Ovary (tissue), 9 donors: ENCODE results near the gene DNASE1L3. TPM values are rescaled to one million over a fixed set of nuclear protein-coding genes. Genes with fewer than 3 reads are reported as not detected.

Source experiments
- DNase-seq, 5 donors: peaks; one replicate each; pipeline ENCODE4 v3.0.0-alpha.2; 2019 to 2020
- H3K27ac ChIP-seq, 2 donors: fragments of 200-600 bp; one replicate each; pipeline versions ENCODE4 v1.5.1 to v1.8.0; 2019 to 2022
- H3K27me3 ChIP-seq: fragments of 200-600 bp; one replicate; pipeline ENCODE4 v1.8.0; 2022
- H3K36me3 ChIP-seq: fragments of 200-600 bp; sonication (generic); one replicate; pipeline ENCODE4 v1.5.1; 2019
- H3K4me1 ChIP-seq: one replicate; pipeline ENCODE4 v1.8.1; 2013; ENCODE audit warnings: mild to moderate bottlenecking, moderate library complexity; ENCODE audit not compliant: insufficient read depth
- H3K4me3 ChIP-seq: fragments of 200-600 bp; sonication (generic); one replicate; pipeline ENCODE4 v1.5.1; 2017
- H3K9me3 ChIP-seq, 2 donors: fragments of 200-600 bp in 1 of 2; sonication (generic) in 1 of 2; one replicate each; pipeline versions ENCODE4 v1.5.1 to v1.8.1; 2013 to 2019; ENCODE audit warnings: mild to moderate bottlenecking in 1 of 2, moderate library complexity in 1 of 2
- EP300 ChIP-seq: sonication (generic); formaldehyde crosslinking; IDR thresholded peaks from one replicate; pipeline ENCODE4 v1.6.1; 2017; ENCODE audit warnings: antibody characterized with exemption
- POLR2A ChIP-seq: fragments of 450-650 bp; IDR thresholded peaks from one replicate; pipeline ENCODE4 v1.6.1; 2017; ENCODE audit warnings: antibody characterized with exemption, mild to moderate bottlenecking, moderate library complexity
- WGBS, 3 donors: extraction: QIAGEN DNeasy Blood & Tissue Kit in 1 of 3; methylation state at CpG; one replicate each; pipeline versions ENCODE4 v1.1.5 to v1.1.7; 2013 to 2017; 5-methylcytosine and 5-hydroxymethylcytosine counted together
- intact Hi-C, 4 donors: fragments of 100-400 bp; cut with DNase I; formaldehyde crosslinking; loops; one replicate each; pipeline versions ENCODE4 v1.11.0 to v1.15.1; 2022 to 2023
- polyA plus RNA-seq, 2 donors: library from polyadenylated mRNA; stranded (reverse); fragments of 200-250 nt in 1 of 2; fragments of 350-450 nt in 1 of 2; fragmentation: Illumina TruSeq in 1 of 2; extraction: RNeasy Lipid Tissue Mini Kit (QIAGEN cat#74804) in 1 of 2; gene quantifications; one replicate each; pipeline ENCODE4 v1.2.3, GENCODE V29; 2013 to 2014
- total RNA-seq, 7 donors: library from RNA; depleted of rRNA in 2 of 7; stranded (reverse); fragments of >200 nt in 2 of 7; fragmentation: NEBNext Ultra II Directional in 3 of 7; extraction: Animal tissue kit (Norgen Biotek cat#: 25700) in 3 of 7; gene quantifications; one replicate each; pipeline versions ENCODE4 v1.1.0 to v1.2.4, GENCODE V29; 2016 to 2023
- TF ChIP-seq, protein P1 (sequence below), 3 donors: fragments of 450-650 bp in 2 of 3; fragments of 200-600 bp in 1 of 3; IDR thresholded peaks; one replicate each; pipeline versions ENCODE4 v1.5.1 to v1.8.0; 2016 to 2022; ENCODE audit warnings: antibody characterized with exemption in 3 of 3, mild to moderate bottlenecking in 1 of 3
- donor health status: DM: no; HTN: no; CAD: no; lungs with moderate emphysema.
- donor health status: DM: no; HTN: no; CAD: no.
- donor health status: Bipolar disorder and iron deficiency.
- donor health status: DM: yes; HTN: yes; CAD: no.
- donor health status: DM: no; HTN: no; CAD: no.
- donor health status: DM: yes; HTN: yes; CAD: no.

The DNASE1L3 gene
- total and polyA plus RNA-seq, 9 donors, result 0.48 to 10.3 (median 0.65) TPM; not detected in 2

DNA sequence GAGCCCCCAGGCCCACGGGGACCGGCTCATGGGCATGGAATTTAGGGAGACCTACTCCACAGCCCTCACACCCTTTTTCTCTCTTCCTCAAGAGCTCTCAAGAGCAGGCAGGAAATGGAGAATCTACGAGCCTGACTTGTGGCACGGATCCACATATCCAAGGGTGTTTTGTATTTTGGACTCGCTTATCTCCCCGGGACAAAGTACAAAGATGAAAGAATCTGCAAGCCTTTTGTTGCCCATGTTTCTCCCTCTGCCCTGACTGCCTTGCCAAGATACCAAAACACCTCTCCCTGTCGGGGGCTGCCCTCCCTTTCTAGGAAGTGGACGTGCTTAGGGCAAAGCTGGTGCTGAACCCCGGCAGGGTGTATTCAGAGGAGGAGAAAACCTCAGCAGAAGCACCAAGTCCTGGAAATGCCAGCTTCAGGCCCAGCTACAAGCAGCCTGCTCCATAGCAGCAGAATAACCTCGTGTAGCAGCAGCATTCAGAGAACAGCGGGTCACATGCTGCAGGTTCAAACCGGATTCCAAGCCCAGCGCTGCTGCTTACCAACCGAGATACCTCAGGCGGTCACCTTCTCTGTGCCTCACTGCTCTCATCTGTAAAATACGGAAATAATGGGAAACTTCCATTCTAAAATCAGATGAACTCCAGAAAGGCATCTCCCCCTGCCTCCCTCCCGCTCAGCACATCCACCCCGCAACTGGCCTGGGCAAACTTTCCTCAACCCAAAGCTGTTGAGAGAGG, 35.2 kb downstream of the DNASE1L3 start:
- peak overlapping the region in 1 of 2 donors; percentile 61 for H3K27ac ChIP-seq
- no peaks in the 10 kb centered on the region for H3K36me3 ChIP-seq
- H3K4me3 ChIP-seq, result no peak overlapping the region
- no peaks in the 10 kb centered on the region for H3K9me3 ChIP-seq
- TF ChIP-seq, protein P1, sequence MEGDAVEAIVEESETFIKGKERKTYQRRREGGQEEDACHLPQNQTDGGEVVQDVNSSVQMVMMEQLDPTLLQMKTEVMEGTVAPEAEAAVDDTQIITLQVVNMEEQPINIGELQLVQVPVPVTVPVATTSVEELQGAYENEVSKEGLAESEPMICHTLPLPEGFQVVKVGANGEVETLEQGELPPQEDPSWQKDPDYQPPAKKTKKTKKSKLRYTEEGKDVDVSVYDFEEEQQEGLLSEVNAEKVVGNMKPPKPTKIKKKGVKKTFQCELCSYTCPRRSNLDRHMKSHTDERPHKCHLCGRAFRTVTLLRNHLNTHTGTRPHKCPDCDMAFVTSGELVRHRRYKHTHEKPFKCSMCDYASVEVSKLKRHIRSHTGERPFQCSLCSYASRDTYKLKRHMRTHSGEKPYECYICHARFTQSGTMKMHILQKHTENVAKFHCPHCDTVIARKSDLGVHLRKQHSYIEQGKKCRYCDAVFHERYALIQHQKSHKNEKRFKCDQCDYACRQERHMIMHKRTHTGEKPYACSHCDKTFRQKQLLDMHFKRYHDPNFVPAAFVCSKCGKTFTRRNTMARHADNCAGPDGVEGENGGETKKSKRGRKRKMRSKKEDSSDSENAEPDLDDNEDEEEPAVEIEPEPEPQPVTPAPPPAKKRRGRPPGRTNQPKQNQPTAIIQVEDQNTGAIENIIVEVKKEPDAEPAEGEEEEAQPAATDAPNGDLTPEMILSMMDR (IDR thresholded peaks at IDR 0.05), result no peak
- TF ChIP-seq EP300, result no peak
- TF ChIP-seq POLR2A, result no peak
- H3K4me1 ChIP-seq, result peaks cover 10% of the 10 kb centered on the region
- H3K27me3 ChIP-seq, result no peaks in the 10 kb centered on the region
- DNase-seq, result peak in 4 of 5 donors; percentile 49 to 57 (median 52)
- intact Hi-C loops, result loop anchor here in 2 of 4 donors (5.0 kb wide), 3 partner anchors 122 to 168 kb away; partner anchors contain the start of gene FLNB (in 1 of the 2)
- 14 to 30% (median 20%) methylated on average over 17 to 18 of the region's 18 CpGs for WGBS, 3 donors

DNA sequence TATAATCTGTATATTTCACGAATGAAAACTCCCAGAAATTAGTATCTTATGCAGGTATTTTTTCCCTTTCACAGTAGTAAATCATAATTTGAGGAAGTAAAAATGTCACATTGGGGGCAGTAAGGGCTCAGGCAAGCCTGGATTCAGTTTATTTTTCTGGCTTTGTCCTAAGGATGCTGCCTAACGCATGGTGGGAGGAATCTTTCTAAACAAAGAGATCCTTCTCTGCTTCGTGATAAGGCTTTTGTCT, 35.7 kb downstream of the DNASE1L3 start:
- Histone ChIP-seq H3K36me3 (no peaks in the 10 kb centered on the region), H3K4me1 (peaks cover 10% of the 10 kb centered on the region), H3K4me3 (no peak overlapping the region), H3K27me3 (no peaks in the 10 kb centered on the region), H3K9me3 (no peaks in the 10 kb centered on the region), H3K27ac (peak overlapping the region in 1 of 2 donors; percentile 61)
- intact Hi-C loops, result loop anchor here in 2 of 4 donors (5.0 kb wide), 3 partner anchors 122 to 168 kb away; partner anchors contain the start of gene FLNB (in 1 of the 2)
- 9 to 10% (median 9%) methylated on average over 3 of the region's 3 CpGs for WGBS, 3 donors
- DNase-seq, result no peak
- TF ChIP-seq POLR2A, result no peak
- TF ChIP-seq, protein P1 (IDR thresholded peaks at IDR 0.05), result no peak
- no peak for TF ChIP-seq EP300

DNA sequence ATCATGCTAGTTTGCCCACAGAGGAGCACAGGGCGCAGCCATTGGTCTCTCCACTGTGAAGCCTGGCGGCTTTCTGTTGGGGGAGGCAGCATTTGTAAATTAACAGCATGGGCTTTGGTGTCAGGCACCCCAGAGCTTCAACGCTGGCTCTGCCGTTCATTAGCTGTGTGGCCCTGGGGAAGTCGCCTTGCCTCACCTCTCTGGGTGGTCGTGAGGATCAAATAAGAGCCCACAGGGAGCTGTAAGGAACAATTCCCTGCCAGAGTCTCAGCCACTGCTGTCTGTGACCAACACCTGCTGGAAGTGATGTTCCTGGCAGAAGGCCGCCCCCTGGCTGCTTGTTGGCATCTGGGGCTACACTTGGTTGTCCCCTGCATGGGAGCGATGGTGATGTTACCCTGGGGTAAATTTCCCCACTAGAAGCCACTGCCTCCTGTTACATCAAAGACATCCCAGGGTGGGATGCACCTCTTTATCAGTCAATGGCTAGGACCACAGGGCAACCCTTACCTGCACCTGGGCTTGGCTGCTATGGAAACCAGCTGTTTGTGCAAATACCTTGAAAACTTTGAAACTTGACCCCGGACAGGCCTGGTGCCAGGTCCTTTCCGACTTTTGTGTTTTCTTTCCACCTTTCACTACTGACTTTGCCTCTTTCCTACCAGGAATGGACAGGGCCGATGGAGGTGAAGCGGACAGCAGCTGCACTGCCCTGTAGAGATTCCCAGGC, 36.9 kb downstream of the DNASE1L3 start:
- intact Hi-C loops, result no loop called here
- 88 to 93% (median 89%) methylated on average over 12 of the region's 12 CpGs for WGBS, 3 donors
- no peaks in the 10 kb centered on the region for H3K9me3 ChIP-seq
- DNase-seq, result peak in 3 of 5 donors; percentile 40 to 54 (median 50)
- no peak overlapping the region for H3K4me3 ChIP-seq
- H3K27ac ChIP-seq, result no peak overlapping the region
- H3K36me3 ChIP-seq, result no peaks in the 10 kb centered on the region
- TF ChIP-seq POLR2A (no peak), EP300 (no peak)
- no peaks in the 10 kb centered on the region for H3K27me3 ChIP-seq
- peaks cover 10% of the 10 kb centered on the region for H3K4me1 ChIP-seq

DNA sequence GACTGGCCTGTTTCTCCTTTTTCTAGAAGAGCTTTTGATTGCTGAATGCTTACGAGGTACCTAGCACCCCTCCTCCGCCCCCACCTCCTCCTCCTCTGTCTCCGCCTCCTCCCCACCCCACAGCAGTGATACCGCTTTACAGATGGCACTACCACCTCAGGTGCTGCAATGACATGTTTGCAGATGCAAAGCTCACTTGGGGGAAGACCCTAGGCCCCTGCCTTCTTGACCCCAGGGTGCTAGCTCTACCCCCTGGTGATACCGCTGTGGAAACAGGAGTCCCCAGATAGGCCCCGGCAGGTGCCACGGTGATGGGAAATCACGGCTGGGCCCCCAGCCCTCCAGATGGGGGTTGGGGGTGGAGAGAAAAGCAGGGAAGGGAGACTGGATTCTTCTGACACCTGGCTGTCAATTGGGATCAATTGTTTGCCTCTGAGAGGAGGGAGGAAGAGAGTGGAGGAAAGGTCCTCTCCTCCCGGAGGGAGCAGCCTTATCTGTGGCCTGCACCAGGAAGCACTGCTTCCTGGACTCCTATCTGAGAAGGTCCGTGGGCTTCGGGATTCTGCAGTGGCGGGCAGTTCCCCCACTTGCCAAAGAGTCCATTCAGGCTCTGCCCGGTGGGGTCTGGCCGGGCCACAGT, 37.6 kb downstream of the DNASE1L3 start:
- no peak for DNase-seq
- no peaks in the 10 kb centered on the region for H3K9me3 ChIP-seq
- intact Hi-C loops, result no loop called here
- peaks cover 10% of the 10 kb centered on the region for H3K4me1 ChIP-seq
- TF ChIP-seq, protein P1 (IDR thresholded peaks at IDR 0.05), result no peak
- TF ChIP-seq EP300 (no peak), POLR2A (no peak)
- no peaks in the 10 kb centered on the region for H3K27me3 ChIP-seq
- no peaks in the 10 kb centered on the region for H3K36me3 ChIP-seq
- no peak overlapping the region for H3K27ac ChIP-seq
- 83 to 88% (median 86%) methylated on average over 14 of the region's 14 CpGs for WGBS, 3 donors
- H3K4me3 ChIP-seq, result no peak overlapping the region
